Adrenal gland (tissue), 5 donors: ENCODE measurements around the gene STRN3.

ENCODE experiments used
- POLR2A ChIP-seq, 2 donors: fragments of 450-650 bp; IDR thresholded peaks; one replicate each; pipeline ENCODE4 v1.6.1; 2017; ENCODE audit warnings: antibody characterized with exemption in 2 of 2, mild to moderate bottlenecking in 2 of 2, moderate library complexity in 1 of 2
- TF ChIP-seq, protein P1 (sequence below), 6 experiments: fragments of 450-650 bp in 4 of 6; fragments of 200-600 bp in 2 of 6; sonication (generic) in 1 of 6; IDR thresholded peaks; 1 replicate in 5 of 6; 2 replicates in 1 of 6; pipeline versions ENCODE4 v1.5.1 to v1.8.0; 2016 to 2021; ENCODE audit warnings: antibody characterized with exemption in 6 of 6, mild to moderate bottlenecking in 2 of 6, moderate library complexity in 1 of 6
- donor health status: DM: no; HTN: no; CAD: no.

DNA sequence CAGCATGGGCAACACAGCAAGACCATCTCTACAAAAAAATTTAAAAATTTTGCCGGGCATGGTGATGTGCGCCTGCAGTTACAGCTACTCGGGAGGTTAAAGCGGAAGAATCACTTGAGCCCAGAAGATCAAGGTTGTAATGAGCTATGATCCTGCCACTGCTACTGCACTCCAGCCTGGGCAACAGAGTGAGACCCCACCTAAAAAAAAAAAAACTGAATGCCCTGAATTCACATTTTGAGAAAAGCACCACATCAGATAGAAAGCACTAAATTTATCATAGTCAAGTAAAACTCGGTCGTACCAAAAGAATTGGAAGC, 24.9 kb downstream of the STRN3 start:
- TF ChIP-seq, protein P1, sequence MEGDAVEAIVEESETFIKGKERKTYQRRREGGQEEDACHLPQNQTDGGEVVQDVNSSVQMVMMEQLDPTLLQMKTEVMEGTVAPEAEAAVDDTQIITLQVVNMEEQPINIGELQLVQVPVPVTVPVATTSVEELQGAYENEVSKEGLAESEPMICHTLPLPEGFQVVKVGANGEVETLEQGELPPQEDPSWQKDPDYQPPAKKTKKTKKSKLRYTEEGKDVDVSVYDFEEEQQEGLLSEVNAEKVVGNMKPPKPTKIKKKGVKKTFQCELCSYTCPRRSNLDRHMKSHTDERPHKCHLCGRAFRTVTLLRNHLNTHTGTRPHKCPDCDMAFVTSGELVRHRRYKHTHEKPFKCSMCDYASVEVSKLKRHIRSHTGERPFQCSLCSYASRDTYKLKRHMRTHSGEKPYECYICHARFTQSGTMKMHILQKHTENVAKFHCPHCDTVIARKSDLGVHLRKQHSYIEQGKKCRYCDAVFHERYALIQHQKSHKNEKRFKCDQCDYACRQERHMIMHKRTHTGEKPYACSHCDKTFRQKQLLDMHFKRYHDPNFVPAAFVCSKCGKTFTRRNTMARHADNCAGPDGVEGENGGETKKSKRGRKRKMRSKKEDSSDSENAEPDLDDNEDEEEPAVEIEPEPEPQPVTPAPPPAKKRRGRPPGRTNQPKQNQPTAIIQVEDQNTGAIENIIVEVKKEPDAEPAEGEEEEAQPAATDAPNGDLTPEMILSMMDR (IDR thresholded peaks at IDR 0.05) = no peak
- TF ChIP-seq POLR2A (IDR thresholded peaks at IDR 0.05) = no peak
